GM21717 (cell line): Measurements from ENCODE around the gene GHRL.
"Not testable (repeated sequence)": the region's sequence is repeated elsewhere in the genome, so short reads cannot be mapped to it uniquely, and the experiment has no call there.

Experiments used
- ATAC-seq: cut with Tn5 transposase; IDR thresholded peaks from one replicate; pipeline ENCODE4 v1.9.1; 2021; ENCODE audit warnings: mild to moderate bottlenecking, moderate library complexity; ENCODE audit not compliant: unreplicated experiment

GHRL gene

DNA sequence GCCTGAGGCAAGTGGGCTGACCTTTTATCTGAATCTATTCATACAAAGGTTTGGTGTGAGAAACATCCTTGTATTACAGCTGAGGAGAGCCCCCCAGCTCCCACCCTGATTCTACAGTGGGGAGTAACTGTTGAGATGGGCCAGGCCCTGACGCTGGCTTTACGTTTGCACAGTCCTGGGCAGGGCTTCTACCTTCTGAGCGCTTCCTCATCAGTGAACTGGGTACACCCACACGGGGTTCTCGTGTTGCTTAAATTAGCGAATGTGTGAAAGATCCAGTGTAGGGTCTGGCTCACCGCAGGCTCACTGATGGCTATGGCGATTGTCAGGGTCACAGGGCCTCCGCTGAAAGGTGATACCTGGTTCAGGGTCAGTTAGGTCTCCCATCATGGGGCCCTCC is 7.3 kb upstream of the GHRL start:
- ATAC-seq, result peak; percentile 10

DNA sequence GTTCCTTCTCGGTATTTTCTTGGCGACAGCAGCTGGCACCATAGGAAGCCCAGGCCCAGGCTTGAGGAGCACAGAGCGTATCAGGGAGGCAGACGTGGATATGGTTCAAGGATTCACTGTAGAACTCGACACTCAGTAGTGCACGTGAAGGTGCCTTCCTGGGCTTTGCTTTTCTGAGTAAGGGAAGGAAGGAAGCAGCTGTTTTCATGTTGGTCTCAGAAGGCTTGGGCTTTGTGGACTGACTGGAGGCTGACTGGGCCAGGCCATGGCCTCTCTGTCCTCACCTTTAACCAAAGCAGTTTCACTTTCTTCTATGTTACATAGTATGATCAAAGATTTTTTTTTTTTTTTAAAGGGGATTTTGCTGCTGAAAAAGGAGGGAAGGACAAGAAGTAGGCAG is 6.9 kb upstream of the GHRL start:
- peak; percentile 61 for ATAC-seq

DNA sequence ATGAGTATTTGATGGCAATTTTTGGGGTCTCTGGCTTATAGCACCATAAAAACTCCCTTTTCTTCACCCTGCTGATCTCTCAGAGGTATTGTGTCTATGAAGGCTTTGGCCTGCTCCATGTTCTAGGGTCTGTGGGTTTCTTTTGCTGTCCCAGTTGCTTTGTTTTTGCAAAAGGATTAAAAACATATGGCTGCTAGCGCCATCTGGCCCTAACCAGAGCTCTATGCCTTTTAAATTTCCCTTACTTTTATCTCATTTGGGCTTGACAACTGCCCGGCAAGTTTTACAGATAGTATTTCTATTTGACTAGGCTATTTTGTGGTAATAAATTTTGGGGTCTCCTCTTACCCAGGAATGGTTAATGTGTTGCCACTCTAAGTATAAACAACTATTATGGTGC is 6.4 kb upstream of the GHRL start:
- ATAC-seq, result no peak

DNA sequence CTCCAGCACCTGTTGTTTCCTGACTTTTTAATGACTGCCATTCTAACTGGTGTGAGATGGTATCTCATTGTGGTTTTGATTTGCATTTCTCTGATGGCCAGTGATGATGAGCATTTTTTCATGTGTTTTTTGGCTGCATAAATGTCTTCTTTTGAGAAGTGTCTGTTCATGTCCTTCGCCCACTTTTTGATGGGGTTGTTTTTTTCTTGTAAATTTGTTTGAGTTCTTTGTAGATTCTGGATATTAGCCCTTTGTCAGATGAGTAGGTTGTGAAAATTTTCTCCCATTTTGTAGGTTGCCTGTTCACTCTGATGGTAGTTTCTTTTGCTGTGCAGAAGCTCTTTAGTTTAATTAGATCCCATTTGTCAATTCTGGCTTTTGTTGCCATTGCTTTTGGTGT is 5.3 kb upstream of the GHRL start:
- not testable (repeated sequence) for ATAC-seq

DNA sequence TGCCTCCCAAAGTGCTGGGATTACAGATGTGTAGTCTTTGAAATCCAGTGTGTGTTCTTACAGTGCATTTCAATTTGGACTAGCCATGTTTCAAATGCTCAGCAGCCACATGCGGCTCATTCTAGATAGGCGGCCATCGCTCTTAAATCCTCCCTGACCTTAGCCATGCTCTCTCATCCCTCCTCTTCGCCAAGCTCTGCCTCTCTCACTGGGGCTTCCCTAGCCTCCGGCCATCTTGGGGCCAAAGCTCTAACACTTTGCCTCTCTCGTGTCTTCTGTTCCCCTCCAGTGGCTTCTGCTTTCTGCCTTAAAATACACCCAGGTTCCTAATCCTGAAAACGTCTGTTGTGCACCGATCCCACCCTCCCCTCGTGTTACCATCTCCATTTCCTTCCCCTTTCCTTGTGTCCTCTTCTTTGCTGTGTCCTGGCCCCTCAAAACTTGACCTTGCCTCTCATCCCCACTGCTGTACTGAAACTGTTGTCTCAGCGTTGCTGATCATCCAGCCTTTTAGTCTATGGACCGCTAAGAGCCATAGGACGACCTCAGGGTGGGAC is 1.4 kb upstream of the GHRL start:
- ATAC-seq, result no peak

- no peak for ATAC-seq
Measured at GRCh38 chr3:10291641-10292040, 1.1 kb downstream of the GHRL start.

GRCh38 chr3:10290481-10291176 is 2.1 kb downstream of the GHRL start:
- ATAC-seq, result no peak

DNA sequence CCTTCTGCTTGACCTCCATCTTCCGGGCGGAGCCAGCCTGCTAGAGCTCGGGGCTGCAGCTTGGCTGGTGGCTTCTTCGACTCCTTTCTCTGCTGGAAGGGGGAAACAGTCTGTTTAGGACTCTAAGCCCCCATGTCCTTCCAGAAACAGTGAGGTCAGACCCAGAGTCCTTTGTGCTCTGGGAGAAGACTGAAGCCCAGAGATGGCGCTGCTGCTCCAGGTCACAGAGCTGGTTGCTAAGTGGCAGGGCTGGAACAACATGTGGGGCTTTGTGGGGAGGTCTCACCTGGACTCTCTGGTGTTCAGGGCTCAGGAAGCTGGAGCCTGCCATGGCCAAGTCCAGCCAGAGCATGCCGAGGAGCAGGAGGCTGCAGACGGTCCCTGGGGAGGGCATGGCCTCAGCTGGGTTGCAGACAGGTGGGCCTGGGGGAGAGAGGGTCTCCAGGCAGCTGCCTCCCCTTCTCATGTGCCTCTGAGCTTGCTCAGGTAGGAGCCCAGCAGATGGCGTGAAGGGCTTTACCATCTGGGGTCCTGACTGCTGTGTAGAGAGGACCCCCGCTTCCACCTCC is 2.9 kb downstream of the GHRL start:
- ATAC-seq, result no peak

DNA sequence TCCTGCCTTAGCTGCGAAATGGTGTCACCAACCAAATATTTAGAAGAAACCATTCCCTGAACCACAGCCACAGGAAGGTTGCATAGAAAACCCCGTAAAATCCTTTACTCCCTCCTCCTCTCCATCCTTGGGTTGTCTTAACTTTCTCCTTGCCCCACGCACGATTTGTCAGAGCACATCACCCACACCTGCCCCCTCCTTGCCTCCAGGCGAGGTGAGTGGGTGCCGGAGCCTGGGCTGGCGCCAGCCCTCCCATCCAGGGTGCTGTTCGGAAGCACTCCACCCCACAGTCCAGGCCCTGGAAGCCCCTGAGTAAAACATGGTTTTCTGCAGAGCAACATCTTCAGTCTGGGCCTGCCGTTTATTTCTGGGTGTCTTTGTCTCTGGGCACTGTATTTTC is 3.7 kb downstream of the GHRL start:
- ATAC-seq, result no peak

GRCh38 chr3:10288575-10288960 is 4.2 kb downstream of the GHRL start:
- ATAC-seq, result no peak

- ATAC-seq, result no peak
Measured at GRCh38 chr3:10287936-10288574, 4.7 kb downstream of the GHRL start.

GRCh38 chr3:10286596-10287295 is 6.0 kb downstream of the GHRL start:
- ATAC-seq, result no peak

DNA sequence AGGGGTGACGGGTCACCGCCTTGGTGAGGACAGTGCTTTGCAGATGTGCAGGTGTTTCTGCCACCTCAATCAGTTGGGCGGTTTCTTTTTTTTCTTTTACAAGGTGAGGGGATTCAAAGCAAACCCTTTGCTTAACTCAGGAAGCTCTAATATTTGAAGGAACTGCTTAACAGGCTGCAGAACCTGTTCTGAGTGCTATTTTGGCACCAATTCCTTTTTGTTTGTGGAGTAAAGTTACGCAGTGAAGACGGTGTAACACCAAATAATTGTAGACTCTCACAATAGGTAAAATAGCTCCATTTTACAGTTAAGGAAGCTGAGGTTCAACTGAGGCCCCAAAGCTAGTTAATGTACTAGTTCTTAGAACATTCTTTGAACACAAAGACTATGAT is 6.6 kb downstream of the GHRL start:
- ATAC-seq, result no peak

DNA sequence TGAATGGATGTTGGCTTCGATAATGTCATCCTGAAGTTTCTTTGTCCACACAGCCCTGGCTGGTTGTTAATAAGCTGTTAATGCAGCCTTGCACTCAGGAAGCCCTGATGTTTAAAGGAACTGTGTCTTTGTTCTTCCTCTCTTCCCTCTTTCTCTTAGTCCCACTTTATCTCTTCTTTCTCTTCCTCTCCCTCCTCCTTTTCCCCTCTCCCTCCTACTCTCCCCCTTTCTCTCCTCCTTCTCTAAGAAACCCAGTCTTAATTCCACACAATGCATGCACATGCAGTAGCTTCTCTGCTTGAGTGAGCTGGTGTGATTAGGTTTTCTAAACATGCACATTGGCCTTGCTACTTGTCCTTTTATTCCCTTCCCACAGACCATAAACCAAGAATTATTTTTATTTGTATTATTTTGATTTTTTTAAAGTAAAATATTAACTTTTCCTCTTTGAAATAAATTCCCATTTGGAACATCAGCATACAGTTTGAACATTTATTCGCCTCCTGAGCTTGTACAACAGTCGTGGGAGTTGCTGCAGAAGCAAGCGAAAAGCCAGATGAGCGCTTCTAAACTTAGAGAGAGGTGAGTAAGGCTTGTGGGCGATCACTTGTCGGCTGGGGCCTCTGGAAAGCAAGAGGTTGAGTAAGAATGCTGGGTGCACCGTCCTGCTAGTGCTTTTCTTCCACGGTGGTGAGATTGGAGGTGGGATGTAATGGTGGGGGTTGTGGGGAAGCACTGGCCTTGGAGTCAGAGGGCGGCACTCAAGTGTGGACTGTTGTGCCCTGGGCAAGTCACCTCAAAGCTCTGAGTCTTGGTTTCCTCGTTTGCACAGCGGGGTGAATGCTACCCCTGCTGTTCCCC is 7.2 kb downstream of the GHRL start:
- no peak for ATAC-seq

DNA sequence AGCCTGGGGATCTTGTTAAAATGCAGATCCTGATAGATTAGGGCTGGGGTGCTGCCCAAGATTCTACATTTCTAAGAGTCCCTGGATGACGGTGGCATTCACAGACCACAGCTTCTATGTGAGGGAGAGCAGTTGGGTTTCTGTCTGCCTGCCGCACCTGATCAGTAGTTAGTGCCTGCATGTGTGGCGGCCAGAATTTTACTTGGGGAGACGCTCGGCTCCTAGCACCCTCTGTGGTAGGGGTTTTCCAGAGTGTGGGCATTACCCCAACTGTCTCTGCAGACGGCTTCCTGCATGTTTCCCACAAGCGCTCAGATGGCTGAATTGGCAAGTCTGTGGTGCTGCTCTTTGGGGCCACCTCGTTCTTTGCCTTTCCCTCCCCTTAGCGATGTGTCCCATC is 8.3 kb downstream of the GHRL start:
- ATAC-seq, result no peak

DNA sequence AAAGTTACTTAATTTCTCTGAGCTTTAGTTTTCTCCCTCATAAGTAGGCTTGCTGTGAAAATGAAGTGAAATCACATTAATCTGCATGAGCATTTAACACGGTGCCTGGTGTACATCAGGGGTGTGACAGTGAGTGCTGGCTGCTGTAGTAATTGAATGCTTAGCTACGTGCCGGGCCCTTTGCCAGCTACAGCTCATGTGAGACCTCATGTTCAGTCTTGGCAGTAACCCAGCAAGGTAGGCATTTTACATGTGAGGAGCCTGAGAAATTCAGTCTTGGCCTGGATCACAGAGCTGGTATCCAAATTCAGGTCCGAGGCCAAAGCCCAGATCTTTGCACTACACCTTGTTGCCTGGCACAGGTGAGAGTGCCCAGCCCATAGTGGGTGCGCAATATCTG is 9.1 kb downstream of the GHRL start:
- ATAC-seq, result no peak

DNA sequence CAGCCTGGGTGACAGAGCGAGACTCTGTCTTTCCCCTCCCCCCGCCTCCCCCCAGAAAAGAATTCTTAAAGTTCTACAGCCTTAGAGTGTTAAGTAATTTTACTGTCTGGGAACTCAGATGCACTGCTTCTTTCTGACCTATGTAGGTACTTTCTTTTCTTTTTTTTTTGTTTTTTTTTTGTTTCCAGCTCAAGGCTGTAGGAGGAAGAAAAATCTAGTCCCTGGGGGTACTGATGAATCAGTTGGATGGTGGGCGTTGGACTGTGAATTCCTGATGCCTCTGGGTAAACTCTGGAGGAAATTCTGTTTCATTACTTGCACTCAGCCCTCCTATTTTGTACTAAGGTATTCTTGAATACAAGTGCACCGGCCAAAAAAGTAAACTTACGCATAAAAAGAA is 10.8 kb downstream of the GHRL start:
- ATAC-seq, result no peak

- no peak for ATAC-seq
Measured at GRCh38 chr3:10280571-10280970, 12.2 kb downstream of the GHRL start.

DNA sequence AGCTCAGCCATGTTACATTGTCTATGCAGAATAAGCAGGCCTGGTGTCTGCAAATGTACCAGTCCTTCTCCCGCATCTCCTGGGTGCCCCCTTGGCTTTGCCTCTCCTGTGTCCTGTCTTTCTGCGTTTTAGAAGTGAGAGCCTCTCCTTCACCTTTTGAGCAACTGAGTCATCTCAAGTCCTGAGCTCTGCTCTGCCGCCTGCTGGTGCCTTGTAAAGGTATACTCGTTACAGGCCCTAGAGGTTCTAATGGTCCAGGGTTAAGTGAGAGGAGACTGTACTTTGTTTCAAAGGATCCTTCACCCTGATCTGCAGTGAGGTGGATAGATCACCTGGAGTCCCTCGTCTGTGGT is 12.6 kb downstream of the GHRL start:
- no peak for ATAC-seq

DNA sequence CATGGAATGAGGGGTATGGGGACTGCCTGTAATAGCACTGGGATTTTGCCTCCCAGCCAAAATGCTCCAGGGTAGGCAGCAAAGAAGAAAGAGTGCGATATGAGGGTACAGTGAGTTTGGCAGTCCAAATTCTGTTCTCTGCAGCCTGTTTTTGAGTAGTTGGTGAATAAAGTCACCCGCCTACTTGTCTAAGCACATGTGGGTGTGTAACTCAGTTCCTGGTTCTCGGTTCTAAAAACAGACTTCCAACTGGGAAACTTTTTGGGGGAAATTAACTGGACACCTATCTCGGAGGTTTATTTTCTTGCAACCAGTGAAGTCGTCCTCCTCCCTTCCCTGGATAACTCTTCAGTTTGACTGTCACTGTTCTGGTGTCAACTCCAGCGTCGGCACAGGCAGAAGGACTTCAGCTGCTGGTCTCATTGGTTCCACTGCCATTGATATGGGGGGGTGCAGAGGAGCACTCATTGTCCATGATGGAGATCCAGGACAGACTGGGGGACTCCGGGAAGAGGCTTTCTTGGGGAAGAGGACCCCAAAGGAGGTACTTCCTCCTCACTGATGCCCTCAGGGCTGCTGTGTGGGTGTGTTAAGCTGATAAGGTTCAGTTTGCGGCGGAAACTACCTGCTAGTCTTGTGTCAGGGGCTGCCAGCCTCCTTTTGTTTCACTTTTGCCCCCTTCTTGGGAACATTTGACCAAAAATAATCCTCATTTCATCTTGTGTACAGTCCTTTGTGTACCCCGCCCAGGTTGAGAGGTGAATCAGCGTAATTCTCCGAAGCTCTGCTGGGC is 13.2 kb downstream of the GHRL start:
- ATAC-seq, result no peak
